SJSA1 (cell line): ENCODE results near the gene ANGPTL2. TPM values are rescaled to one million over a fixed set of nuclear protein-coding genes. Genes with fewer than 3 reads are reported as not detected.

ENCODE experiments used
- DNase-seq, 2 experiments: peaks; one replicate each; pipeline ENCODE4 v3.0.0-alpha.2; 2015 to 2020; ENCODE audit warnings: low spot score in 2 of 2, low read depth in 1 of 2
- H3K27ac ChIP-seq: fragments of 250-450 bp; sonication (Bioruptor Pico); 2 replicates; pipeline ENCODE4 v1.5.1; 2020; ENCODE audit warnings: mild to moderate bottlenecking, moderate library complexity
- H3K27me3 ChIP-seq: fragments of 250-450 bp; sonication (Bioruptor Pico); replicated peaks from 2 replicates; pipeline ENCODE4 v1.5.1; 2020; ENCODE audit warnings: mild to moderate bottlenecking, moderate library complexity
- H3K36me3 ChIP-seq: fragments of 250-450 bp; sonication (Bioruptor Pico); 2 replicates; pipeline ENCODE4 v1.5.1; 2020; ENCODE audit warnings: mild to moderate bottlenecking
- H3K4me1 ChIP-seq: fragments of 250-450 bp; sonication (Bioruptor Pico); replicated peaks from 2 replicates; pipeline ENCODE4 v1.6.1; 2021; ENCODE audit warnings: mild to moderate bottlenecking
- H3K4me3 ChIP-seq: fragments of 250-450 bp; sonication (Bioruptor Pico); 2 replicates; pipeline ENCODE4 v1.5.1; 2020; ENCODE audit warnings: mild to moderate bottlenecking
- H3K9me3 ChIP-seq: fragments of 250-450 bp; sonication (Bioruptor Pico); replicated peaks from 2 replicates; pipeline ENCODE4 v1.5.1; 2020; ENCODE audit warnings: mild to moderate bottlenecking
- total RNA-seq: library from RNA; depleted of rRNA; stranded (reverse); fragments of >200 nt; shearing (Covaris generic); gene quantifications from 2 replicates; pipeline ENCODE4 v1.2.3, GENCODE V29; 2014

ANGPTL2 gene
- total RNA-seq, 1 experiment from 2014 or later = 3.8 TPM

DNA sequence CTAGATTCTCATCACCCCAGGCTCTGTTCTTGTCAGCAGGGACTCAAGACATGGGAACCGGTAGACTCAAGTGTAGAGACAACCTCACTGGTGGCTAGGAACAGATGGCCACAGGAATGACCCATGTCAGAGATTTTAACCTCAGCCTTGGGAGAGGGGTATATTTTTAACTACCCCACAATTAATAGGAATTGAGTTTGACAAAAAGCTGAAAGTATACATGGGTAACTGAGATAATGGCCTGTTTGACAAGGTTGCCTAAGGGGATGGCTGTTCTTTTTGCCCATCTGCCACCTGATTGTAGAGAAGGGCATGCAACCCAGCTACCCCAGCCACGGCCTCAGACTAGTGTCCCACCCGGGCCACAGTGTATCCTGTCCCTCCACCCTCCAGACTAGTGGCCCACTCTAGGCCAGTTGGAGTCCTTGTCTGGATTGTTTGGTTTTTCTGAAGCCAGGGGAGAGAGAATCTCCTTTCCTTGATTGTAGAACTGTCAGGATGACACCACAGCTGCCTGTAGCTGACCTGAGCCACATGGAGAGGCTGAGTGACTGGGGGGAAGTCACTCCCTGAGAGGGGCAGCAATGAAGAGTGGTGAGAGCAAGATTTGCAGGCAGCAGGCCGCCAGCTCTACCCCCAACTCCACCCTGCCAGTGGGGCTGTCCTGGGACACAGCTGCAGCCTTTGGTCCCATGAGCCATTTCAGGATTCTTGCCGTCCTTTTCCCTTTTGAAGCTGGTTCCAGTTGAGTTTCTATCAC lies 14.6 kb upstream of the ANGPTL2 start:
- Histone ChIP-seq H3K27ac (no peak overlapping the region), H3K4me3 (no peak overlapping the region), H3K4me1 (peaks cover 31% of the 10 kb centered on the region), H3K9me3 (no peaks in the 10 kb centered on the region), H3K36me3 (no peaks in the 10 kb centered on the region), H3K27me3 (no peaks in the 10 kb centered on the region)
- DNase-seq = peak in 1 of 2 experiments; percentile 27

DNA sequence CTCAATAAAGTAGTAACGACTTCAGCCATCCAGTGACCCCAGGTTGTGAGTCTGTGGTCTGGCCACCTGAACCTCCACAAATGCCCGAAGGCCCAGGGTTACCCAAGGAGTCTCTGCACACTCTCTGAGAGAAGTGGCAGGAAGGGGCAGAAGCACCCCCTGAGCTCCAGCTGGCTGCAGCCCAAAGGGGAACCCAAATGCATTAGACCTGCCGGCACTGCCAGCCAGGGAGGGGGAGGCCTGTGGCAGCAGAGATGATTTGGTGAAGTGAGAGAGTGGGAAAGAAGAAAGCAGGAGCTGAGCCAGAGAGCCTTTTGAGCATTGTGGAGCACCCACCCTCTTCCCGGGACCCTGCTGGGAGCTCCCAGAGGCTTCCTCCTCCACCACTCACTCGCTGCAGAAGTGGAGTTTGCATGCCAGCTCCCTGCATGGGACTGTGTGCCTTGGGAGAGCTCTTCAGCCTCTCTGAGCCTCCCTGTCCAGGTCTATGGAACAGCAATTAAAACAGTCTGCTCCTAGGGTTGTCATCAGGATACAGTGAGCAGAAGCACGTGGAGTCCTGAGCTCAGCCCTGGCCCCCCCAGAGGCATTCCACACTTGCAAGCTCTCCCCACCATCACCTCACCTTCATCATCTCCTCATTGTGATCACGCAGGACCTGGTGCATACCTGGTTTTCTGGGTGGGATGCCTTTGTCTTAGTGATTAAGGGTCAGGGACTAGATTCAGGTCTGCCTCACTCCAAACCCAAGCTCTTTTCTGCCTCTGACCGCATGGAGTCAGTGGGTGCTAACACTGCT lies 13.8 kb upstream of the ANGPTL2 start:
- peak in 1 of 2 experiments; percentile 25 for DNase-seq
- no peaks in the 10 kb centered on the region for H3K27me3 ChIP-seq
- no peaks in the 10 kb centered on the region for H3K36me3 ChIP-seq
- H3K4me3 ChIP-seq = no peak overlapping the region
- H3K9me3 ChIP-seq = no peaks in the 10 kb centered on the region
- H3K4me1 ChIP-seq = peaks cover 37% of the 10 kb centered on the region
- H3K27ac ChIP-seq = no peak overlapping the region

DNA sequence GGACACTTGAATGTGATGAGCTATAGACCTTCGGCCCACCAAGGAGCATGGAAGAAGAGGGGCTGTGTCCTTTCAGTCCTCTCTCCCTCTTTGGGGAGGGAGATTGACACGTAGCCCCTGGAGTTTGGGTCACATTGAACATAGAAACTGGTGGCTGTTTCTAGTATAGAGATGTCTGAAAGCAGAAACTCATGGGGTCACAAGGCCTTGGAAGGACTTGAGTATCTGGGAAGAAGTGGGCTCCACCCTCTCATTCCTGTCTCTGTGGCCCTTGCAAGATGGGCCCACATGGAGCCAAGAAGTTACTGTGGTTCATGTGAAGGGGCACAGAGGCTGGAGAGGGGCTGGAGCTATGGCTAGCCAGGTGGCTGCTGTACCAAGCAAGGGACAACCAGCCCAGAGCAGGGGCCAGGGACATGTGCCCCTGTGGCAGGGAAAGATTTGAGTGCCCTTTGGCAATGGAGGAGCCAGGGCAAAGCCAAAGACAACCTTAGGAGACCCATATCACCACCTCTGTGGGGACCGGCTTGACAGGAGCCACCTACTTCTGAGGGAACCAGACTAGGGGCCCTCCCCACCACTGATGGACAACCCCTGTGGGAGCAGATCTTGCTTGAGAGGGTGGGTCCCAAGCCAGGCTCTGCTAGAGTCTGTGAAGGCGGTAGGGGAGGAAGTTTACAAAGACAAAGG lies 12.8 kb upstream of the ANGPTL2 start:
- H3K4me1 ChIP-seq = peaks cover 47% of the 10 kb centered on the region
- H3K36me3 ChIP-seq = no peaks in the 10 kb centered on the region
- H3K27me3 ChIP-seq = no peaks in the 10 kb centered on the region
- H3K4me3 ChIP-seq = no peak overlapping the region
- H3K27ac ChIP-seq = no peak overlapping the region
- peak in 1 of 2 experiments; percentile 23 for DNase-seq
- H3K9me3 ChIP-seq = no peaks in the 10 kb centered on the region

DNA sequence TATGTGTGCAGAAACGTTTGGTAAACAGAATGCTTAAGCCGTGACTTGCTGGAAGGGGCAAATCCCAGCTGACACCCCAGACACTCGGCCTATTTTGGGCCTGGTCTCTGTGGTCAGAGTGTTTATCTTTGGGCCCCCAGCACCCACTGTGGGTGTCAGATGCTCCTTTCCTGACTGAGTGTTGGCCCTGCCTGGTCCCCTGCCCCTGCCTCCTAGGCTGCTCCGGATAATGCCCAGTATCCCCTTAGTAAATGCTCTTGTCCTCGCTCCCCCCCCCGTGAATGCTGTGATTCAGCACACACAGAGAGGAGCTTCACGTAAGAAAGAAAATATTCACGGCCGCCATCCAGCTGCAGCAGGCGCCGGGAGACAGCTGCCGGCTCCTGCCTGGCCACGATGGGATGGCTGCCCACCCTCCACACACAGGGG lies 11.3 kb upstream of the ANGPTL2 start:
- DNase-seq = peak; percentile 79 to 84
- Histone ChIP-seq H3K4me1 (peaks cover 47% of the 10 kb centered on the region), H3K27me3 (no peaks in the 10 kb centered on the region), H3K4me3 (no peak overlapping the region), H3K9me3 (no peaks in the 10 kb centered on the region), H3K36me3 (no peaks in the 10 kb centered on the region), H3K27ac (peak overlapping the region; percentile 84)

- Histone ChIP-seq H3K27ac (peak overlapping the region; percentile 84), H3K36me3 (no peaks in the 10 kb centered on the region), H3K4me1 (peaks cover 47% of the 10 kb centered on the region), H3K27me3 (no peaks in the 10 kb centered on the region), H3K9me3 (no peaks in the 10 kb centered on the region), H3K4me3 (no peak overlapping the region)
- peak; percentile 53 to 62 for DNase-seq
These were observed 10.6 kb upstream of the ANGPTL2 start for GRCh38 chr9:127132921-127133647.

- H3K4me1 ChIP-seq = peaks cover 47% of the 10 kb centered on the region
- no peaks in the 10 kb centered on the region for H3K27me3 ChIP-seq
- no peak for DNase-seq
- peak overlapping the region; percentile 77 for H3K27ac ChIP-seq
- no peaks in the 10 kb centered on the region for H3K36me3 ChIP-seq
- H3K9me3 ChIP-seq = no peaks in the 10 kb centered on the region
- no peak overlapping the region for H3K4me3 ChIP-seq
These were observed 9.9 kb upstream of the ANGPTL2 start for GRCh38 chr9:127132375-127132774.

DNA sequence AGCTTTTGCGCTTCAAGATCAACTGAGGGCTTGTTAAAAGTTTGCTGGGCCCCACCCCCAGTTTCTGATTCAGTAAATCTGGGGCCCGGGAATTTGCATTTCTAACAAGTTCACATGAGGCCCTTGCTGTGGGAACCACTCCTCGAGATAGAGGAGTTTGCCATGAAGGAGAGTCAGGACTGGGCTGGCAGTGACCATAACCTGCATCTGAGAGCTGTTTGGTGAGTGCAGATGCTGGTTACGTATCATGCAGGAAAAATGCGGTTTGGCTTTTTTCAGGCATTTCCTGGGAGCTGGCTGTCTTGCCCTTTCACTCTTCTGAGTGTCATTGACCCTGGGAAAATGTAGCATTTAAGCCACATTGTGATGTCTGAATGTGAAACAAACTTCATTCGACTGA lies 9.4 kb upstream of the ANGPTL2 start:
- H3K4me3 ChIP-seq = no peak overlapping the region
- peaks cover 48% of the 10 kb centered on the region for H3K4me1 ChIP-seq
- H3K36me3 ChIP-seq = no peaks in the 10 kb centered on the region
- H3K27ac ChIP-seq = peak overlapping the region; percentile 77
- DNase-seq = peak in 1 of 2 experiments; percentile 50
- no peaks in the 10 kb centered on the region for H3K27me3 ChIP-seq
- H3K9me3 ChIP-seq = no peaks in the 10 kb centered on the region

DNA sequence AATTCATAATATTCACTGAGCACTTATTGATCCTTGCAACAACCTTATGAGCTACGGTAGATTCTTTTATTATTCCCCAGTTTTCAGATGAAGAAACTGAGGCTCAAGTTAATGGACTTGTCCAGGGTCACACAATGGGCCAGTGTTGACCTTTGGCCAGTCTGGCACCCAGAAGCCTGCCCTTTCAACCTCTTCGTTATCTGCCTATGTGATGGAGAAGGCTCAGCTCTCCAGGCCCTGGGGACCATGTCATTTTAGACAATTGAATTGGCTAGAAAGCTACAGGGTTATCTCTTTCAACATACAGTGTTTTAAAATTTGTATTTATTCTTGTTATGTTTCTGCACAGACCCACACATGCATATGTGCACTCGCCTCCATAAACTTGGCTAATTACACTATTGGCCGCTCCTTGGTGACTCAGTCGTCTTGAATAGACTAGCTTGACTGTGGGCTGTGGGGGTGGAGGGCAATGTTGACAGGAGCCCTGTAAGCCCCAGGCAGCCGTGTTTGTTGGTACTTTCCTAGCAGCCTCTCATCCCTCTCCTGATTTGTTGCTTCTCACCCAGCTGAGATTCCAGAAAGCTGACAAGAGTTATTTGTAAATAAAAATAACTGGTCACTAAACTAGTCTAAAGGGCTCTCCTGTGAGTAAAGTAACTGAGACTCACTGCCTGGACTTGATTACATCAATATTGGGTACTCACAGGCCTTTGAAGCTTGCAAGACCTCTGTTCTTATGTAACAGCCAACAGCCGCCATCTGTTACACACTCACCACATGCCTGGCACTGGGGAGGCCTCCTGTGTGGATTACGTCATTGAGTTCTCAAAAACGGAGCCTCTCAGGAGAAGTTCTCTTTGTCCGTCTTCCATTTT lies 8.5 kb upstream of the ANGPTL2 start:
- peaks cover 55% of the 10 kb centered on the region for H3K4me1 ChIP-seq

DNA sequence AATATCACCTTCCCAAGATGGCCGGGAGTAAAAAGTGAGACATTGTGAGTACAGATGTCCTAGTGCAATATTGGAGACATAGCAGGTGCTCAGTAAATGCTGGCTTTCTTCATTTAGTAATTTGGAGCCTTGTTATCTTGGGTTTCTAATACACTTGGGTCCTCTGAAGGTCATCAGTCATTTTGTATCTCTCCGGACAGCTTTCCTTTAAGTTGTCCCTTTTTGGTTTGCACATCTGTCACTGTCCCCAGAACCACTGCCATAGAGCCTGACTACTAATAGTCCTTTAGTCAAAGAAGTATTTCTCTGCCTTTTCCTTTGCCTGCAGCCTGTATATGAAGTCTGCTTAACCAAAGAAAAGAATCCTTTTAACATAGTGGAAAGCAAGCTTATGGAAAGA lies 7.8 kb upstream of the ANGPTL2 start:
- no peaks in the 10 kb centered on the region for H3K36me3 ChIP-seq
- no peaks in the 10 kb centered on the region for H3K9me3 ChIP-seq
- peaks cover 55% of the 10 kb centered on the region for H3K4me1 ChIP-seq
- H3K27ac ChIP-seq = no peak overlapping the region
- H3K4me3 ChIP-seq = no peak overlapping the region
- no peak for DNase-seq
- no peaks in the 10 kb centered on the region for H3K27me3 ChIP-seq

More for the DNA sequence above, 8.5 kb upstream of the ANGPTL2 start:
- Histone ChIP-seq H3K9me3 (no peaks in the 10 kb centered on the region), H3K27me3 (no peaks in the 10 kb centered on the region), H3K36me3 (no peaks in the 10 kb centered on the region), H3K27ac (peak overlapping the region; percentile 77), H3K4me3 (no peak overlapping the region)
- peak; percentile 78 to 84 for DNase-seq

DNA sequence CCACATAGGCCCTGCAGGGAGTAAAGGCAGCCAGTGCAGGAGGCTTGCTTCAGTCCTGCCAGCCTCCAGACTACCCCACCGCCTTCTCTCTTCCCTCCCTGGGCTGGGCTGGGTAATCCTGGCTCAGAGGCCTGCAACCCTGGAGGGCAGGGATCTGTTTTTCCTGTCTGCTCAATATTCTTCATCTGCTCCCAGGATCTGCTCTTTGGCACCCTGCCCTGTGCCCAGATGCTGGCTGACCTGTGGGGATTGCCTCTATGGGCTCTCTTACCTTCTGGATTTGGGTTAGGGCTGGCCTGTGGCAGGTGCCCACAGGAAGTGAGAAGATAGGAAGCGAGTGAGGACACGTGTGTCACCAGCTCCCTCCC lies 7.3 kb upstream of the ANGPTL2 start:
- Histone ChIP-seq H3K4me1 (peaks cover 53% of the 10 kb centered on the region), H3K36me3 (no peaks in the 10 kb centered on the region)

GRCh38 chr9:127129073-127129717 lies 6.8 kb upstream of the ANGPTL2 start:
- H3K27ac ChIP-seq = no peak overlapping the region
- no peak overlapping the region for H3K4me3 ChIP-seq
- no peaks in the 10 kb centered on the region for H3K27me3 ChIP-seq
- no peak for DNase-seq
- H3K9me3 ChIP-seq = no peaks in the 10 kb centered on the region
- H3K36me3 ChIP-seq = no peaks in the 10 kb centered on the region
- peaks cover 48% of the 10 kb centered on the region for H3K4me1 ChIP-seq

More for the DNA sequence above, 7.3 kb upstream of the ANGPTL2 start:
- DNase-seq = no peak
- Histone ChIP-seq H3K27ac (no peak overlapping the region), H3K9me3 (no peaks in the 10 kb centered on the region), H3K4me3 (no peak overlapping the region), H3K27me3 (no peaks in the 10 kb centered on the region)

DNA sequence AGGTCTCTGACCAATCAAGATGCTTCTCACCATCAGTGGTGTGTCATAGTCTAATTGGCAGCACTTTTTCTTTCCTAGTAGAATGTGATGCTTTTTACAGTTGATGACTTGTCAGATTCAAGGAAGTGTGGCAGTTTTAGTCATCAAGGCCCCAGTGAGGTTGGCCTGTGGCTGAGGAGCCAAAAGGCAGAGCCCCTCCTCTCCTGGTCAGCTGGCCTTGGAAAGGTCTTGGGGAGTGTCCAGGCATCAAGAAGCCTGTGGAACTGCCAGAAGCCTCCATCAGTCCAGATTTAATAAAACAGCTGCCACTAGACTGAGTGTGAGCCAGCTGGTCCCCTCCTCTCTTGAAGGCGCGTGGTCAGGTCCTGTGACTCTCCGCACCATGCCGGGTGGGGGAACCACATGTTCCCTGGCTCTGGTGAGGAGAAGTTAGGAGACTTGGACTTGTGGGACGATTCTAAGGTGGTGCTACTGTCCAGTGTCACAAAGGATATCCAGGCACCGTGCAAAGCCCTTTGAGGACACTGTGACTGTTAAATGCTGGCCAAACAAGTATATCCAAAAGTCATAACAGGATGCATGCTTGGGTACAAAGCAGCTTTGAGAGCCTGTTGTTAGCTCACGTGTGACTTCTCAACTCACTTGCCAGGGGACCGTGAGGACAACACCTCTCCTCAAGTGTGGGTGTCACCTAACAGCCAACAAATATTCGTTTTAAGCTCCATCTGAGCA lies 6.1 kb upstream of the ANGPTL2 start:
- H3K4me3 ChIP-seq = no peak overlapping the region
- peaks cover 45% of the 10 kb centered on the region for H3K4me1 ChIP-seq
- no peaks in the 10 kb centered on the region for H3K36me3 ChIP-seq
- no peak for DNase-seq
- H3K27ac ChIP-seq = no peak overlapping the region
- no peaks in the 10 kb centered on the region for H3K27me3 ChIP-seq
- no peaks in the 10 kb centered on the region for H3K9me3 ChIP-seq
